ENCODE data around the gene HMGCS1.

HMGCS1 gene

GRCh38 chr5:43286623-43287022, 26.6 kb downstream of the HMGCS1 start:
- in situ Hi-C loops (cut with HindIII; ENCODE audit: low sequenced_read_pairs), result no loop called here
- H3K4me3 ChIP-seq (ENCODE audit: low read depth, low read length), result no peak overlapping the region
- no peak for DNase-seq (ENCODE audit: low read depth)
- no peak for TF ChIP-seq CTCF (IDR thresholded peaks at IDR 0.05; ENCODE audit: low read depth, low read length, missing control alignments)

- no peak overlapping the region for H3K4me3 ChIP-seq (ENCODE audit: low read depth, low read length)
- in situ Hi-C loops (cut with HindIII; ENCODE audit: low sequenced_read_pairs), result no loop called here
- DNase-seq (ENCODE audit: low read depth), result no peak
- no peak for TF ChIP-seq CTCF (IDR thresholded peaks at IDR 0.05; ENCODE audit: low read depth, low read length, missing control alignments)
Observed at GRCh38 chr5:43281840-43282658, 31.2 kb downstream of the HMGCS1 start.

GRCh38 chr5:43279548-43280274, 33.5 kb downstream of the HMGCS1 start:
- TF ChIP-seq CTCF (IDR thresholded peaks at IDR 0.05; ENCODE audit: low read depth, low read length, missing control alignments), result no peak
- in situ Hi-C loops (cut with HindIII; ENCODE audit: low sequenced_read_pairs), result no loop called here
- no peak overlapping the region for H3K4me3 ChIP-seq (ENCODE audit: low read depth, low read length)
- no peak for DNase-seq (ENCODE audit: low read depth)

GRCh38 chr5:43275391-43275790, 37.8 kb downstream of the HMGCS1 start:
- H3K4me3 ChIP-seq (ENCODE audit: low read depth, low read length), result no peak overlapping the region
- no peak for DNase-seq (ENCODE audit: low read depth)
- no peak for TF ChIP-seq CTCF (IDR thresholded peaks at IDR 0.05; ENCODE audit: low read depth, low read length, missing control alignments)
- in situ Hi-C loops (cut with HindIII; ENCODE audit: low sequenced_read_pairs), result no loop called here

GRCh38 chr5:43274435-43275114, 38.6 kb downstream of the HMGCS1 start:
- no peak for DNase-seq (ENCODE audit: low read depth)
- TF ChIP-seq CTCF (IDR thresholded peaks at IDR 0.05; ENCODE audit: low read depth, low read length, missing control alignments), result no peak
- H3K4me3 ChIP-seq (ENCODE audit: low read depth, low read length), result no peak overlapping the region
- in situ Hi-C loops (cut with HindIII; ENCODE audit: low sequenced_read_pairs), result no loop called here

- no peak for TF ChIP-seq CTCF (IDR thresholded peaks at IDR 0.05; ENCODE audit: low read depth, low read length, missing control alignments)
- in situ Hi-C loops (cut with HindIII; ENCODE audit: low sequenced_read_pairs), result no loop called here
- no peak overlapping the region for H3K4me3 ChIP-seq (ENCODE audit: low read depth, low read length)
- no peak for DNase-seq (ENCODE audit: low read depth)
Observed at GRCh38 chr5:43273552-43273951, 39.7 kb downstream of the HMGCS1 start.
